HG03575 (cell line): Measurements from ENCODE around the gene CYB561D2.

Experiments used
- ATAC-seq: cut with Tn5 transposase; IDR thresholded peaks from one replicate; pipeline ENCODE4 v1.9.1; 2021; ENCODE audit not compliant: unreplicated experiment, insufficient number of reproducible peaks, low FRiP score; ENCODE audit errors: extremely low read depth

Gene CYB561D2

GRCh38 chr3:50339485-50340146 lies 11.0 kb upstream of the CYB561D2 start:
- ATAC-seq = no peak

DNA sequence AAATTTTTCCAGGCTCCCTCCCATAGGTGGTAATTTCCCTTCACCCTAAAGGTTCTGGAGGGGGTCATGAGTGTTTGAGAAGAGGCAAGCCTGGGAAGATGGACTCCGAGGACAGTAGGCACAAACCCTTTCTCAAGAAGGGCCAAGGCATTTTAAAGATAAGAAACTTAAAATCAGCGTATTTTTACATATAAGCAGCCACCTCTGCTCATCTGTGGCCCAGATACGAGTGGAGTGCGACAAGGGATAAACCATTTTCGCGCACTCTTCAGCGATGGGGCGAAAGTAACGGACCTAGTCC lies 10.6 kb upstream of the CYB561D2 start:
- ATAC-seq = no peak

DNA sequence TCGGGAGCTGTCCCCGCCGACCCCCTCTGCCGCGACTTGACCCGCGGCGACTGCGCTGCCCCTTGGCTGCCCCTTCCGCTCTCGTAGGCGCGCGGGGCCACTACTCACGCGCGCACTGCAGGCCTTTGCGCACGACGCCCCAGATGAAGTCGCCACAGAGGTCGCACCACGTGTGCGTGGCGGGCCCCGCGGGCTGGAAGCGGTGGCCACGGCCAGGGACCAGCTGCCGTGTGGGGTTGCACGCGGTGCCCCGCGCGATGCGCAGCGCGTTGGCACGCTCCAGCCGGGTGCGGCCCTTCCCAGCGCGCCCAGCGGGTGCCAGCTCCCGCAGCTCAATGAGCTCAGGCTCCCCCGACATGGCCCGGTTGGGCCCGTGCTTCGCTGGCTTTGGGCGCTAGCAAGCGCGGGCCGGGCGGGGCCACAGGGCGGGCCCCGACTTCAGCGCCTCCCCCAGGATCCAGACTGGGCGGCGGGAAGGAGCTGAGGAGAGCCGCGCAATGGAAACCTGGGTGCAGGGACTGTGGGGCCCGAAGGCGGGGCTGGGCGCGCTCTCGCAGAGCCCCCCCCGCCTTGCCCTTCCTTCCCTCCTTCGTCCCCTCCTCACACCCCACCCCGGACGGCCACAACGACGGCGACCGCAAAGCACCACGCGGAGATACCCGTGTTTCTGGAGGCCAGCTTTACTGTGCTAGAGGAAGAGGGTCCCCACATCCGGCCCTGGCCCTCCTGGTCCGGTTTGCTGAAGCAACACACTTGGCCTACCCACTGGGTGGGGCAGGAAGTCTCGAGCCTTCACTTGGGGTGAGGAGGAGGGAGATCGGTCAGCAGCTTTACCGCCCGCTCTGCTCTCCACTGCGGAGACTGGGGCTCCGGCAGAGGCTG lies 10.0 kb upstream of the CYB561D2 start, which contains the start of gene RASSF1:
RASSF1 (minus strand) TSS at position 389 of the 882 bp plus-strand sequence; CDS start at position 358, 31 bp downstream.
- no peak for ATAC-seq

DNA sequence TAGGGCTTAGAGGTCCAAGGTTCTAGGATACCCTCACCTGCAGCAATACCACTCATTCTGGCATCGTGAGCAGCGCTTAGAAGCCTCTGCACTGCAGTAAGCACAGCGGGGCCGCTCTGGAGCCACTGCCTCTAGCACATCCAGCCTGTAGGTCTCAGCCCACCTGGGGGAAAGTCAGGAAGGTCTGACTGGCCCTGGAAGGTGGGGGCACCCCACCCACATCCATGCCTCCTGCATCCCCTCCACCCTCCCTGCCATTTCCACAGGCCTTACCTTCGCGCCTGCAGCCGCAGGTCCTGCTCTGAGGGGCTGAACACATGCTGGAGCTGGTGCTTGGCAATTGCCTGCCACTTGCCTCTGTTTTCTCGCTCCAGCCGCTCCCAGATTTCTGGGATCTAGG lies 9.1 kb upstream of the CYB561D2 start:
- ATAC-seq = no peak

- ATAC-seq = no peak
Measured at GRCh38 chr3:50341996-50342650, 8.5 kb upstream of the CYB561D2 start.

- no peak for ATAC-seq
Measured at GRCh38 chr3:50342813-50343633, 7.6 kb upstream of the CYB561D2 start.

- ATAC-seq = no peak
Measured at GRCh38 chr3:50345008-50345407, 5.7 kb upstream of the CYB561D2 start.

DNA sequence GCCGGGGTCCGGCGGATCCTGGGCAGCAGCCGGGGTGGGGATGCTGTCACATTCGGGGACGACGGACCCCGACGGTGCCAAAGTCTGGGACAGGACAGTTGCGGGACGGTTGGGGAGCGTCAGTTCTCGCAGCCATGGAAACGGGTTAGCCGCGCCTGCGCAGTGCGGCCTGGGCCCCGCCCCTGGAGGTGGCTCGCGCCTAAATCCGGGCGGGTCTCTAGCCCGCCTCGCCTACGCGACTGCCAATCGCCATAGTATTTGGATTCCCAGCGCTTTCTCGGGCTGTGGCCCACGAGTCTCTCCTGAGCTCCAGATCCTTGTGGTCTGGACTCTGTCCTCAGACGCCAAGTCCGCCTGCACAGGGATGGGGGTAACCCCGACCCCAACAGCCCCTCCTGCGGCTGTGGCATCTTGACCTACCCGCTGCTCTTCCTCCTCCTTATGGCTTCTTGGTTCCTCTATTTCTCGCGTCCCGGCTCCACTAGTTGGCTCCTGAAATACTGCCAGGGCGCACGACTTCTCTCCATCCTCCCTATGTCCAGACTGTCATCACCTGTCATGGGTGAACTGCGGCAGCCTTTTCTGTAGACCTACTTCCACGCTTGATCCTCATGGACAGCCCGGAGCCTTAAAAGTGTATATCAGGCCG lies 5.0 kb upstream of the CYB561D2 start, which contains the start of gene ZMYND10:
ZMYND10 (minus strand) TSS at position 147 of the 649 bp plus-strand sequence. CDS start 153 bp downstream, outside the sequence.
- no peak for ATAC-seq

DNA sequence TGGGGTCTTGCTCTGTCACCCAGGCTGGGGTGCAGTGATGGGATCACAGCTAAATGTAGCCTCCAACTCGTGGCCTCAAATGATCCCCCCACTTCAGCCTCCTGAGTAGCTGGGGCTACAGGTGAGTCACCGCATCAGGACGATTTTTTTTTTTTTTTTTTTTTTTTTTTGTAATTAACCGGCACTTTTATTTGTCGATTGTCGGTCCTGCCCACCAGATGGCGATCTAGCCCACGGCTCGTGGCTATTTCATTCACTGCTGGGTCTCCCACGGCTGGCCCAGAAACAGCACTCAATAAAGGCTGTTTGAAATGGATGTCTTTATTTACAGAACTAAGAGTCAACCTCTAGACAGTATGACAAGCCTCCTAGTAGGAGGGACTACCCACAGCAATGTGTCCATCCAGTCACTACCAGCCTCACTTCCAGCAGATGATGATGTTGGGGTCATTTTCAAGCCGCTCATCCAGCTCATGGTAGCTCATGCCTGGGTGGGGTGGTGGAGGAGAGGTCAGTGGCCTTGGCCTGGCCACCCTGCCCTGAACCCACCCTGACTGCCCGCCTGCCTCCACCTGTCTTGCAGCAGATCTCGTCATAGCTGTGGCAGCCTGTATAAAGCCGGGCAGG lies 3.4 kb upstream of the CYB561D2 start:
- no peak for ATAC-seq

GRCh38 chr3:50350213-50350526 lies 492 bp upstream of the CYB561D2 start:
- ATAC-seq = no peak

DNA sequence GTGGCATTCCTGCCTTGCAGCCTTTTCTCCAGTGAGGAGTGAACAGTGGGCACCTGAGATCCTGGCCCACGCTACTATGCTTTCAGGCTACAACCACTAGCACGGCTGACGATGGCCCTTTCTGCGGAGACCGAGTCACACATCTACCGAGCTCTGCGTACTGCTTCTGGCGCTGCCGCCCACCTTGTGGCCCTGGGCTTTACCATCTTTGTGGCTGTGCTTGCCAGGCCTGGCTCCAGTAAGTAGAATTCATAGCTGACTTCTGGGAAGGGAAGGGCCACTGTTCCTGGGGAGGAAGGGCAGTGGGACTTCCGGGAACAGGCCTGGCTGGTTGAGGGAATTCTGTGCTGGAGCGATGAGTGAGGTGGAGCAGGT lies 648 bp downstream of the CYB561D2 start:
- ATAC-seq = no peak

DNA sequence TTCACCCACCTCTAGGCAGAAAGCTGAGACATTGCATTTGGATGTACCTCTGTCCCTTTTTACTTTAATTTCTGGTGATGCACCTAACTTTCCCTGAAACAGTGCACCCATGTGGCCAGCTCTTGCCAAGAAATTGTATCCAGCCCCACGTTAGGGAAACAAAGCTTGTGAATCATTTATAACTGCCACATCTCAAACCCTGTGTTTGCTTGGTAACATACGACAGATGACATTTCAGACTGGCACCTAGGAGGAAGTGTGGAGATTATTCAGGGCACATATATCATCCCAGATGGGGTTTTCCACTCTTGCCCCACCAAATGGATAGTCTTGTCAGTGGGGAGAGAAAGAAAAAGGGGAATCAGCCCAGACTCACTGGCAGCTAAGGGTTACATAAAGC lies 2.1 kb downstream of the CYB561D2 start:
- ATAC-seq = no peak

DNA sequence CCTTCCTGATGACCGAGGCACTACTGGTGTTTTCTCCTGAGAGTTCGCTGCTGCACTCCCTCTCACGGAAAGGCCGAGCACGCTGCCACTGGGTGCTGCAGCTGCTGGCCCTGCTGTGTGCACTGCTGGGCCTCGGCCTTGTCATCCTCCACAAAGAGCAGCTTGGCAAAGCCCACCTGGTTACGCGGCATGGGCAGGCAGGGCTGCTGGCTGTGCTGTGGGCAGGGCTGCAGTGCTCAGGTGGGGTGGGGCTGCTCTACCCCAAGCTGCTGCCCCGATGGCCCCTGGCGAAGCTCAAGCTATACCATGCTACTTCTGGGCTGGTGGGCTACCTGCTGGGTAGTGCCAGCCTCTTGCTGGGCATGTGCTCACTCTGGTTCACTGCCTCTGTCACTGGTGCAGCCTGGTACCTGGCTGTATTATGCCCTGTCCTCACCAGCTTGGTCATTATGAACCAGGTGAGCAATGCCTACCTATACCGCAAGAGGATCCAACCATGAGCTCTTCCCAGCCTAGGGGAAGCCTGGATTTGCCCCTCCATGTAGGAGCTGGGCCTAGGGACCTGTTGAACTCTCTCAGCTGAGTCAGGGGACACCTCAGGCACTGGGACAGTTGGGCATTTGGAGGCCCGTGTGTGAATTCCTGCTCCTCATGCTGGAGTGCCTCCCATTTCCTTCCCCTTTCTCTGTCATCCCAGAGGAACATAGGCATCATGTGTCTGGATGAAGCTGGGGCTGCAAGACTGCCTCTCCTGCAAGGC lies 2.8 kb downstream of the CYB561D2 start:
- ATAC-seq = no peak

DNA sequence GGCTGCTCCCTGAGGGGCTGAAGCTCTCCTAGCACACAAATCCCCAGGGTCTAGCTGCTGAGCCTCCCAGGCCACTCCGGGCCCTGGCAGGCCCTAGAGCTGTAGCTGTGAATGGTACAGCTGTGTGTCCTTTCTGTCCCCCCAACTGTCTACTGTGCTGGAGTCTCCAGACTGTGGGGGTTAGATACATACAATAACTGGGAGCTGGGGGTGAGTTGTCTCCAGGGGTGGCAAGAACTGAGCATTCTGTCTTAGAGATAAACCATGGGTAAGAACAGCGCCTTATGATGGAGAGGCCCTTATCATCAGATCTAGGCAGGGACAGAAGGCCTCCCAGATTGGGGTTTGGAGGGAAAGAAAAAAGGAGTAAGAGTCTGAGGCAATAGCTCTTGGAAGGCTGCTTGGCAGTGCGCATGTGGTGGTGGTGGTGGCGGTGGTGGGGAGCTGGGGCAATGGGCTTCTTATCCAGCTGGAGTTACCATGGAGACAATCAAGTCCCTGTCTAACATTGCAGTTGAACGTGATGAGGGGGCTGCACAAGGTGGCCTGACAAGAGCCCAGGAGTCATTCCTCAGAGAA lies 3.6 kb downstream of the CYB561D2 start:
- no peak for ATAC-seq

- ATAC-seq = no peak
Measured at GRCh38 chr3:50354850-50355249, 4.2 kb downstream of the CYB561D2 start.

GRCh38 chr3:50355829-50356552 lies 5.3 kb downstream of the CYB561D2 start:
- no peak for ATAC-seq

- ATAC-seq = no peak
Measured at GRCh38 chr3:50356553-50356952, 5.9 kb downstream of the CYB561D2 start.
